OCI-LY3 (cell line): ENCODE data around the gene FSIP1.

Experiments
- H2AFZ ChIP-seq: fragments of 200-600, 300-600 bp; shearing (Covaris generic); 2 replicates; pipeline ENCODE4 v1.6.0; 2014; ENCODE audit warnings: antibody characterized with exemption, low read depth, low read length
- H3K27ac ChIP-seq: fragments of 200-600, 300-600 bp; sonication (generic); 2 replicates; pipeline ENCODE4 v1.5.1; 2014; ENCODE audit warnings: mild to moderate bottlenecking, low read length, moderate library complexity, mixed read lengths
- H3K27me3 ChIP-seq: fragments of 200-600, 300-600 bp; sonication (generic); 2 replicates; pipeline ENCODE4 v1.6.1; 2014; ENCODE audit warnings: low read depth, low read length, mixed read lengths
- H3K36me3 ChIP-seq: fragments of 200-600, 300-600 bp; sonication (generic); replicated peaks from 2 replicates; pipeline ENCODE3; 2014; ENCODE audit warnings: low read depth, low read length, mixed read lengths
- H3K4me1 ChIP-seq: fragments of 300-600, 200-600 bp; sonication (generic); 2 replicates; pipeline ENCODE4 v1.6.1; 2014; ENCODE audit warnings: low read length, mixed read lengths
- H3K4me2 ChIP-seq: fragments of 200-600, 300-600 bp; sonication (generic); 2 replicates; pipeline ENCODE4 v1.6.1; 2014; ENCODE audit warnings: low read length, mixed read lengths
- H3K4me3 ChIP-seq: fragments of 300-600, 200-600 bp; sonication (generic); 2 replicates; pipeline ENCODE4 v1.5.1; 2014; ENCODE audit warnings: antibody characterized with exemption, mild to moderate bottlenecking, low read length, moderate library complexity
- H3K79me2 ChIP-seq: fragments of 300-600, 200-600 bp; shearing (Covaris generic); 2 replicates; pipeline ENCODE4 v1.6.1; 2014; ENCODE audit warnings: mild to moderate bottlenecking, low read length, mixed read lengths
- H3K9ac ChIP-seq: fragments of 300-600, 200-600 bp; shearing (Covaris generic); 2 replicates; pipeline ENCODE4 v1.6.0; 2014; ENCODE audit warnings: mild to moderate bottlenecking, low read length, moderate library complexity
- H3K9me3 ChIP-seq: fragments of 200-600, 300-600 bp; shearing (Covaris generic); 2 replicates; pipeline ENCODE4 v1.6.1; 2014; ENCODE audit warnings: low read length, mixed read lengths; ENCODE audit not compliant: insufficient read depth
- H4K20me1 ChIP-seq: fragments of 200-600, 300-600 bp; sonication (generic); 2 replicates; pipeline ENCODE4 v1.6.1; 2016; ENCODE audit warnings: low read length, mixed read lengths; ENCODE audit not compliant: insufficient read depth
- EZH2phosphoT487 ChIP-seq: fragments of 200-600 bp; shearing (Covaris generic); IDR thresholded peaks from 2 replicates; pipeline ENCODE4 v1.6.1; 2018; ENCODE audit warnings: antibody characterized with exemption, mixed run types, low read depth
- TF ChIP-seq, protein P1 (sequence below): fragments of 200-600, 300-600 bp; sonication (generic); IDR thresholded peaks from 2 replicates; pipeline ENCODE4 v1.5.1; 2014; ENCODE audit warnings: antibody characterized with exemption, low read length, low read depth

FSIP1 gene

DNA sequence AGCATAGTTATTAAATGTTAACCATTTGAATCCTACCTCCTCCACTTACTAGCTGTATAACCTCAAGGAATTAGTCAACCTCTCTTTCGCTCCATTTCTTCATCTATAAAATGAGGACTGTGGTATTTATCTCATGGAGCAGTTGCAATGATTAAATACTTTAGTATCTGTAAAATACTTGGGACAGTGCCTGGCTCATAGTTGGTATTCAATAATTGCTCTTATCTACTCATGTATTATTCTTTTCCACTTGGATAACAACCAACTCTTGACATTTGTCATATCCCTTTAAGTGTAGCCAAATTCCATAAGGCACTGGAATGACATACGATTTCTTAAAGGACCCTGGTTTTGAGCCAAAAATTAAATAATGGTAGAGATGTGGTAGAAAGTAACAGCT, 72.0 kb downstream of the FSIP1 start:
- Histone ChIP-seq H3K79me2 (no peaks in the 10 kb centered on the region), H3K4me3 (no peak overlapping the region), H2AFZ (no peak overlapping the region), H3K9ac (no peak overlapping the region), H3K27me3 (no peaks in the 10 kb centered on the region), H3K36me3 (no peaks in the 10 kb centered on the region), H3K9me3 (no peaks in the 10 kb centered on the region), H3K27ac (no peak overlapping the region), H3K4me1 (no peaks in the 10 kb centered on the region), H3K4me2 (no peak overlapping the region), H4K20me1 (no peaks in the 10 kb centered on the region)
- TF ChIP-seq, protein P1, sequence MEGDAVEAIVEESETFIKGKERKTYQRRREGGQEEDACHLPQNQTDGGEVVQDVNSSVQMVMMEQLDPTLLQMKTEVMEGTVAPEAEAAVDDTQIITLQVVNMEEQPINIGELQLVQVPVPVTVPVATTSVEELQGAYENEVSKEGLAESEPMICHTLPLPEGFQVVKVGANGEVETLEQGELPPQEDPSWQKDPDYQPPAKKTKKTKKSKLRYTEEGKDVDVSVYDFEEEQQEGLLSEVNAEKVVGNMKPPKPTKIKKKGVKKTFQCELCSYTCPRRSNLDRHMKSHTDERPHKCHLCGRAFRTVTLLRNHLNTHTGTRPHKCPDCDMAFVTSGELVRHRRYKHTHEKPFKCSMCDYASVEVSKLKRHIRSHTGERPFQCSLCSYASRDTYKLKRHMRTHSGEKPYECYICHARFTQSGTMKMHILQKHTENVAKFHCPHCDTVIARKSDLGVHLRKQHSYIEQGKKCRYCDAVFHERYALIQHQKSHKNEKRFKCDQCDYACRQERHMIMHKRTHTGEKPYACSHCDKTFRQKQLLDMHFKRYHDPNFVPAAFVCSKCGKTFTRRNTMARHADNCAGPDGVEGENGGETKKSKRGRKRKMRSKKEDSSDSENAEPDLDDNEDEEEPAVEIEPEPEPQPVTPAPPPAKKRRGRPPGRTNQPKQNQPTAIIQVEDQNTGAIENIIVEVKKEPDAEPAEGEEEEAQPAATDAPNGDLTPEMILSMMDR: no peak
- TF ChIP-seq EZH2phosphoT487: no peak

DNA sequence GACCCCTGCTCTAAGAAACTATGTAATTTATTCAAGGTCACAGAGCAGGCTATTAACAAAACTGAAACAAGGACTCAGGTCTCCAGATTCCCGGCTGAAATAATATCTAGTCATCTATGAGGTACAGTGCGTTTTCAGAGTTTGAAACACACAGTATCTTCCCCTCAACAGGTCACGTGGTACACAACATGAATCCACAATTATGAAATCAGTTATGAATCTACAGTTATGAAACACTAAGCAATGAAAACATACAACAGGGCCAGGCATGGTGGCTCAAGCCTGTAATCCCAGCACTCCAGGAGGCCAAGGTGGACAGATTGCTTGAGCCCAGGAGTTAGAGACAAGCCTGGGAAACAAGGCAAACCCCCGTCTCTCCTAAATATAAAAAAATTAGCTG, 72.7 kb downstream of the FSIP1 start:
- Histone ChIP-seq H3K79me2 (no peaks in the 10 kb centered on the region), H3K9me3 (no peaks in the 10 kb centered on the region), H3K4me1 (no peaks in the 10 kb centered on the region), H3K36me3 (no peaks in the 10 kb centered on the region), H3K9ac (no peak overlapping the region), H4K20me1 (no peaks in the 10 kb centered on the region), H2AFZ (no peak overlapping the region), H3K27me3 (no peaks in the 10 kb centered on the region), H3K27ac (no peak overlapping the region), H3K4me3 (no peak overlapping the region), H3K4me2 (no peak overlapping the region)
- TF ChIP-seq, protein P1: no peak
- TF ChIP-seq EZH2phosphoT487: no peak

DNA sequence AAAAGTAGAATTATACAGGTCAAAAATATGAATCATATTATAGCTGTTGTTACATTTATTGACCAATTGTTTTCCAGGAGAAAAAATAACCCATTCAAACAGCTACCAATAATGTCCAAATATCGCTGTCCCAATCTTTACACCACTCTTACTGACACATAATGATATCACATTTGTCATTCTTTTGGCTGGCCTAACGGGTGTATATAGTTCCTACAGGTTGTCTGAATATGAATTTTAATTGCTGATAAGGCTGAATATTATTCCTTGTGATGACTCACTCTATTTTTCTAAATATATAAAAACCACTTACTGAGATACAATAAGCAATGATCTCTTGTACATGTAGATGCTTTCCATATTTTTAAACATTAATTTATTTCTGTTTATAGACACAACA, 76.4 kb downstream of the FSIP1 start:
- Histone ChIP-seq H3K4me2 (no peak overlapping the region), H3K4me3 (no peak overlapping the region), H2AFZ (no peak overlapping the region), H4K20me1 (no peaks in the 10 kb centered on the region), H3K27ac (no peak overlapping the region), H3K36me3 (no peaks in the 10 kb centered on the region), H3K4me1 (no peaks in the 10 kb centered on the region), H3K9me3 (no peaks in the 10 kb centered on the region), H3K27me3 (no peaks in the 10 kb centered on the region), H3K9ac (no peak overlapping the region), H3K79me2 (no peaks in the 10 kb centered on the region)
- TF ChIP-seq EZH2phosphoT487: no peak
- TF ChIP-seq, protein P1: no peak

DNA sequence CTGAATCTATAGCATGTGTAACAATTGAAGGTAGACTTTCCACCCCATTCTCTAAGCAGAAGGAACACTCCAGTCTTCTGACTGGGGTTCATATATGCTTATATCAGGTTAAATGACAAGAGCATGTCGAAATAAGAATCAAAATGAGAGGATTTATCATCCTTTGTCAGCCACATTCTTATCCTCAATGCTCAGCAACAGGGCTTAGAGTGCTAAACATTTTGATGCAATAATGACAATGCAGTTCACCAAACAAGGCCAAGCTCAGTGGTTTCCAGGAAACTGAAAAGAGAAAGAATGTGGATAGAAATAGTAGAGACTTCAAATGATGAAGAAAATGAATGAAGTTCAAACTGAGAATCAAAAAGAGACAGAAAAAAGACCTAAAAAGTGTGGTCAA, 78.0 kb downstream of the FSIP1 start:
- Histone ChIP-seq H3K27me3 (no peaks in the 10 kb centered on the region), H3K36me3 (no peaks in the 10 kb centered on the region), H4K20me1 (no peaks in the 10 kb centered on the region), H3K79me2 (no peaks in the 10 kb centered on the region), H3K4me3 (no peak overlapping the region), H3K9me3 (no peaks in the 10 kb centered on the region), H3K4me2 (no peak overlapping the region), H2AFZ (no peak overlapping the region; the same call in 1 of the 2 replicates), H3K9ac (no peak overlapping the region), H3K27ac (no peak overlapping the region), H3K4me1 (no peaks in the 10 kb centered on the region)
- TF ChIP-seq EZH2phosphoT487: no peak
- TF ChIP-seq, protein P1: no peak
